ENCODE data around the gene CLDN7. TPM values are rescaled to one million over a fixed set of nuclear protein-coding genes. Genes with fewer than 3 reads are reported as not detected.

The CLDN7 gene
- polyA plus RNA-seq, 1 donor (not counting 4 experiments of a cell fraction or from before 2014, with no cell fraction given): 6.3 TPM

DNA sequence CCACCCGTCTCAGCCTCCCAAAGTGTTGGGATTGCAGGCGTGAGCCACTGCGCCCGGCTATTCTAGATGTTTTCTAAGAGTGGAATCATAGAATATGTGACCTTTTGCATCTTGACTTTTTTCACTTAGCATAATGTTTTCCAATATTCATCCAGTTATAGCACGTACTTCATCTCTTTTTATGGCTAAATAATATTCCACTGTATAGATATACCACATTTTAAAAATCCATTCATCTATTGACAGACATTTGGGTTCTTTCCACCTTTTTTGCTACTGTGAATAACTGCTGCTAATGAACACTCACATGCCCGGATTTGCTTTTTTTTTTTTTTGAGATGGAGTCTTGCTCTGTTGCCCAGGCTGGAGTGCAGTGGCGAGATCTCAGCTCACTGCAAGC, 41.9 kb upstream of the CLDN7 start:
- Histone ChIP-seq H3K9me1 (ENCODE audit: control insufficient read depth, extremely low read depth, insufficient read depth, low read length) (no peaks in the 10 kb centered on the region), H2AFZ (ENCODE audit: control insufficient read depth, low read length) (no peak overlapping the region), H3K27me3 (ENCODE audit: control insufficient read depth, extremely low read depth, insufficient read depth, low read length) (no peaks in the 10 kb centered on the region), H3K9me3 (ENCODE audit: control insufficient read depth, low read depth, low read length) (no peaks in the 10 kb centered on the region), H3K4me1 (ENCODE audit: control insufficient read depth, extremely low read depth, insufficient read depth, low read length) (peaks cover 5% of the 10 kb centered on the region), H3K9ac (ENCODE audit: control insufficient read depth, extremely low read depth, insufficient read depth, low read length) (no peak overlapping the region), H3K4me3 (ENCODE audit: control insufficient read depth in 2 of 3, extremely low read depth in 1 of 3, insufficient read depth in 2 of 3, low read depth in 1 of 3, low read length in 3 of 3) (no peak overlapping the region), H3K79me2 (ENCODE audit: control insufficient read depth, insufficient read depth, low read length) (peaks cover 17% of the 10 kb centered on the region), H4K20me1 (ENCODE audit: control insufficient read depth, extremely low read depth, insufficient read depth, low read length) (peaks cover 8% of the 10 kb centered on the region), H3K36me3 (ENCODE audit: control insufficient read depth in 2 of 2, extremely low read depth in 1 of 2, insufficient read depth in 2 of 2, low read length in 2 of 2) (peaks cover 1 to 2% of the 10 kb centered on the region in 2 experiments), H3K4me2 (ENCODE audit: control insufficient read depth, extremely low read depth, insufficient read depth, low read depth, low read length) (no peak overlapping the region), H3K27ac (ENCODE audit: control insufficient read depth, insufficient read depth, low read length) (no peak overlapping the region)
- TF ChIP-seq, protein P1, sequence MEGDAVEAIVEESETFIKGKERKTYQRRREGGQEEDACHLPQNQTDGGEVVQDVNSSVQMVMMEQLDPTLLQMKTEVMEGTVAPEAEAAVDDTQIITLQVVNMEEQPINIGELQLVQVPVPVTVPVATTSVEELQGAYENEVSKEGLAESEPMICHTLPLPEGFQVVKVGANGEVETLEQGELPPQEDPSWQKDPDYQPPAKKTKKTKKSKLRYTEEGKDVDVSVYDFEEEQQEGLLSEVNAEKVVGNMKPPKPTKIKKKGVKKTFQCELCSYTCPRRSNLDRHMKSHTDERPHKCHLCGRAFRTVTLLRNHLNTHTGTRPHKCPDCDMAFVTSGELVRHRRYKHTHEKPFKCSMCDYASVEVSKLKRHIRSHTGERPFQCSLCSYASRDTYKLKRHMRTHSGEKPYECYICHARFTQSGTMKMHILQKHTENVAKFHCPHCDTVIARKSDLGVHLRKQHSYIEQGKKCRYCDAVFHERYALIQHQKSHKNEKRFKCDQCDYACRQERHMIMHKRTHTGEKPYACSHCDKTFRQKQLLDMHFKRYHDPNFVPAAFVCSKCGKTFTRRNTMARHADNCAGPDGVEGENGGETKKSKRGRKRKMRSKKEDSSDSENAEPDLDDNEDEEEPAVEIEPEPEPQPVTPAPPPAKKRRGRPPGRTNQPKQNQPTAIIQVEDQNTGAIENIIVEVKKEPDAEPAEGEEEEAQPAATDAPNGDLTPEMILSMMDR (optimal IDR thresholded peaks at IDR 0.05 in 1 of 3, IDR thresholded peaks at IDR 0.05 in 1 of 3, conservative IDR thresholded peaks at IDR 0.05 in 1 of 3; ENCODE audit: extremely low read depth in 1 of 3, insufficient read depth in 2 of 3, low read length in 3 of 3): no peak
- no peak for TF ChIP-seq EZH2 (IDR thresholded peaks at IDR 0.05; ENCODE audit: low read length)
- FAIRE-seq (no peak), DNase-seq (ENCODE audit: low read depth, low spot score) (no peak)
- dilution Hi-C loops (cut with MboI; ENCODE audit: extremely low pct_ligation_motif_present, low sequenced_read_pairs): no loop called here

DNA sequence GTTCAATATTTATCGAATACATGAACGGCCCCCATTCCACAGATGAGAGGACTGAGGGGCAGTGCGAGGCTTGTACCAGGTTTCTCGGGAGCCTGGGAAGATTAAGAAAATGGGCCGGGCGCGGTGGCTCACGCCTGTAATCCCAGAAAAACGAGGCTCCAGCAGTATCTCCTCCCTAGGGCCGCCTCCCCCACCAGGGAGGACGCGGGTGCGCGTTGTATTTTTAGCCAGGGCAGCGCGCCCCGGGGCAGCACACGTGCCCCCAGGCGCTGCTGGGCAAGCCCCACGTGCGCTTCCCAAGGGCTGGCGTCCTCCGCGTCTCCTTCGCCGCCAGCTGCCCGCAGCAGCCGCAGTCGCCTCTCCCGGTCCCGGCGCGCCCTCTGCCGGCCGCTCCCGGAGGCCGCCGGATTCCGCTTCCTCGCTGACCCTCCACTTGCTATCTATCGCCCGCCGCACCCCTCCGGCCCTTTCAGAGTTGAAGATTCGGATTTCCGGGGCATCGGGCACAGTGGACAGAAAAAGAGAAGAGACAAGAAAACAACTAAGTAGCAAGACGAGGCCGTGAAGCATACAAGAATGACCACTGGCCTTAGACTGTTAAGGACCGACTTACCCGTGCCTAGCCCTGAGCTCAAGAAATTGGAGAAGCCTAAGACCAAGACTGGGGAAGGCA, 34.0 kb upstream of the CLDN7 start:
- H3K4me1 ChIP-seq (ENCODE audit: control insufficient read depth, extremely low read depth, insufficient read depth, low read length): peaks cover 23% of the 10 kb centered on the region
- no peak overlapping the region for H3K9ac ChIP-seq (ENCODE audit: control insufficient read depth, extremely low read depth, insufficient read depth, low read length)
- no peak for DNase-seq (ENCODE audit: low read depth, low spot score)
- H3K4me3 ChIP-seq (ENCODE audit: control insufficient read depth in 2 of 3, extremely low read depth in 1 of 3, insufficient read depth in 2 of 3, low read depth in 1 of 3, low read length in 3 of 3): peak overlapping the region in 1 of 3 experiments; percentile 37
- no peaks in the 10 kb centered on the region for H3K9me1 ChIP-seq (ENCODE audit: control insufficient read depth, extremely low read depth, insufficient read depth, low read length)
- dilution Hi-C loops (cut with MboI; ENCODE audit: extremely low pct_ligation_motif_present, low sequenced_read_pairs): no loop called here
- TF ChIP-seq, protein P1 (optimal IDR thresholded peaks at IDR 0.05 in 1 of 3, IDR thresholded peaks at IDR 0.05 in 1 of 3, conservative IDR thresholded peaks at IDR 0.05 in 1 of 3; ENCODE audit: extremely low read depth in 1 of 3, insufficient read depth in 2 of 3, low read length in 3 of 3): peak; percentile 68 to 94 (median 83)
- TF ChIP-seq EZH2 (IDR thresholded peaks at IDR 0.05; ENCODE audit: low read length): no peak
- FAIRE-seq: no peak
- H3K4me2 ChIP-seq (ENCODE audit: control insufficient read depth, extremely low read depth, insufficient read depth, low read depth, low read length): peak overlapping the region; percentile 66
- peaks cover 2% of the 10 kb centered on the region for H4K20me1 ChIP-seq (ENCODE audit: control insufficient read depth, extremely low read depth, insufficient read depth, low read length)
- no peaks in the 10 kb centered on the region for H3K79me2 ChIP-seq (ENCODE audit: control insufficient read depth, insufficient read depth, low read length)
- H3K27ac ChIP-seq (ENCODE audit: control insufficient read depth, insufficient read depth, low read length): no peak overlapping the region
- H3K27me3 ChIP-seq (ENCODE audit: control insufficient read depth, extremely low read depth, insufficient read depth, low read length): peaks cover 33% of the 10 kb centered on the region
- no peaks in the 10 kb centered on the region for H3K9me3 ChIP-seq (ENCODE audit: control insufficient read depth, low read depth, low read length)
- no peaks in the 10 kb centered on the region for H3K36me3 ChIP-seq (ENCODE audit: control insufficient read depth in 2 of 2, extremely low read depth in 1 of 2, insufficient read depth in 2 of 2, low read length in 2 of 2)
- H2AFZ ChIP-seq (ENCODE audit: control insufficient read depth, low read length): peak overlapping the region; percentile 30
